Vagina (tissue), 2 donors: ENCODE measurements around the gene CNDP1. TPM values are rescaled to one million over a fixed set of nuclear protein-coding genes. Genes with fewer than 3 reads are reported as not detected.

Experiments used
- DNase-seq, 2 donors: peaks; one replicate each; pipeline ENCODE4 v3.0.0-alpha.2; 2017; ENCODE audit errors: extremely low spot score in 2 of 2
- H3K27ac ChIP-seq: fragments of 200-600 bp; sonication (generic); one replicate; pipeline ENCODE4 v1.5.1; 2019
- H3K27me3 ChIP-seq: fragments of 200-600 bp; sonication (generic); one replicate; pipeline ENCODE4 v1.5.1; 2019
- H3K36me3 ChIP-seq, 2 donors: fragments of 200-600 bp; sonication (generic); one replicate each; pipeline ENCODE4 v1.5.1; 2017 to 2019
- H3K4me1 ChIP-seq: fragments of 200-600 bp; sonication (generic); one replicate; pipeline ENCODE4 v1.5.1; 2019
- H3K4me3 ChIP-seq, 2 donors: fragments of 200-600 bp; sonication (generic); 1 replicate in 1 of 2; 2 replicates in 1 of 2; pipeline ENCODE4 v1.5.1; 2016 to 2019
- H3K9me3 ChIP-seq: fragments of 200-600 bp; sonication (generic); one replicate; pipeline ENCODE4 v1.5.1; 2019
- CTCF ChIP-seq, 3 experiments: fragments of 450-650 bp in 2 of 3; fragments of 200-600 bp in 1 of 3; sonication (generic) in 1 of 3; IDR thresholded peaks; one replicate each; pipeline ENCODE4 v1.5.1; 2017 to 2019; ENCODE audit warnings: antibody characterized with exemption in 3 of 3, mild to moderate bottlenecking in 2 of 3, moderate library complexity in 2 of 3
- POLR2A ChIP-seq, 2 donors: fragments of 450-650 bp; IDR thresholded peaks; one replicate each; pipeline ENCODE4 v1.6.1; 2017; ENCODE audit warnings: antibody characterized with exemption in 2 of 2, mild to moderate bottlenecking in 2 of 2, moderate library complexity in 2 of 2
- POLR2AphosphoS5 ChIP-seq, 2 donors: sonication (generic); formaldehyde crosslinking; IDR thresholded peaks; one replicate each; pipeline ENCODE4 v1.9.0; 2017; ENCODE audit warnings: antibody characterized with exemption in 2 of 2, mild to moderate bottlenecking in 2 of 2, low read depth in 1 of 2; ENCODE audit not compliant: insufficient read depth in 1 of 2
- intact Hi-C: fragments of 100-400 bp; cut with DNase I; formaldehyde crosslinking; loops from one replicate; pipeline ENCODE4 v1.15.1; 2023
- total RNA-seq: library from RNA; depleted of rRNA; stranded (reverse); fragments of >200 nt; gene quantifications from one replicate; pipeline ENCODE4 v1.2.3, GENCODE V29; 2016

CNDP1 gene
- total RNA-seq, 1 donor from 2014 or later: 9.8 TPM

- TF ChIP-seq CTCF (IDR thresholded peaks at IDR 0.05) (no peak), POLR2AphosphoS5 (IDR thresholded peaks at IDR 0.05; ENCODE audit: insufficient read depth in 1 of 2, low read depth in 1 of 2) (no peak), POLR2A (IDR thresholded peaks at IDR 0.05) (no peak)
- H3K4me3 ChIP-seq: no peak overlapping the region
- H3K27ac ChIP-seq: no peak overlapping the region
- H3K27me3 ChIP-seq: no peaks in the 10 kb centered on the region
- H3K36me3 ChIP-seq: no peaks in the 10 kb centered on the region
- no peaks in the 10 kb centered on the region for H3K4me1 ChIP-seq
- no peak for DNase-seq
- intact Hi-C loops: no loop called here
- H3K9me3 ChIP-seq: no peaks in the 10 kb centered on the region
Observed at GRCh38 chr18:74625157-74625556, 90.9 kb downstream of the CNDP1 start.

GRCh38 chr18:74626049-74626874 is 92.0 kb downstream of the CNDP1 start:
- H3K36me3 ChIP-seq: no peaks in the 10 kb centered on the region
- H3K4me3 ChIP-seq: no peak overlapping the region
- no peaks in the 10 kb centered on the region for H3K27me3 ChIP-seq
- intact Hi-C loops: no loop called here
- no peaks in the 10 kb centered on the region for H3K9me3 ChIP-seq
- no peaks in the 10 kb centered on the region for H3K4me1 ChIP-seq
- no peak overlapping the region for H3K27ac ChIP-seq
- TF ChIP-seq POLR2A (IDR thresholded peaks at IDR 0.05) (no peak), CTCF (IDR thresholded peaks at IDR 0.05) (no peak), POLR2AphosphoS5 (IDR thresholded peaks at IDR 0.05; ENCODE audit: insufficient read depth in 1 of 2, low read depth in 1 of 2) (no peak)
- no peak for DNase-seq

GRCh38 chr18:74630804-74631203 is 96.5 kb downstream of the CNDP1 start:
- intact Hi-C loops: no loop called here
- Histone ChIP-seq H3K27ac (no peak overlapping the region), H3K4me1 (no peaks in the 10 kb centered on the region), H3K36me3 (peaks cover 0 to 10% of the 10 kb centered on the region in 2 donors), H3K27me3 (no peaks in the 10 kb centered on the region), H3K9me3 (no peaks in the 10 kb centered on the region), H3K4me3 (no peak overlapping the region)
- TF ChIP-seq POLR2AphosphoS5 (IDR thresholded peaks at IDR 0.05; ENCODE audit: insufficient read depth in 1 of 2, low read depth in 1 of 2) (no peak), POLR2A (IDR thresholded peaks at IDR 0.05) (no peak), CTCF (IDR thresholded peaks at IDR 0.05) (no peak)
- DNase-seq: no peak

GRCh38 chr18:74631212-74631611 is 96.9 kb downstream of the CNDP1 start:
- H3K4me1 ChIP-seq: no peaks in the 10 kb centered on the region
- DNase-seq: no peak
- intact Hi-C loops: no loop called here

More at GRCh38 chr18:74631212-74631611, 96.9 kb downstream of the CNDP1 start:
- H3K27me3 ChIP-seq: no peaks in the 10 kb centered on the region
- no peak overlapping the region for H3K4me3 ChIP-seq
- H3K27ac ChIP-seq: no peak overlapping the region
- H3K36me3 ChIP-seq: peaks cover 0 to 10% of the 10 kb centered on the region in 2 donors
- TF ChIP-seq POLR2AphosphoS5 (IDR thresholded peaks at IDR 0.05; ENCODE audit: insufficient read depth in 1 of 2, low read depth in 1 of 2) (no peak), CTCF (IDR thresholded peaks at IDR 0.05) (no peak)
- H3K9me3 ChIP-seq: no peaks in the 10 kb centered on the region
